Measurements from ENCODE around the gene ESYT1. TPM values are rescaled to one million over a fixed set of nuclear protein-coding genes. Genes with fewer than 3 reads are reported as not detected.
"Not testable (repeated sequence)": the region's sequence is repeated elsewhere in the genome, so short reads cannot be mapped to it uniquely, and the experiment has no call there.

Gene ESYT1
- total RNA-seq, 1 experiment from 2014 or later = 173 TPM

- DNase-seq (ENCODE audit: low read depth) = peak; percentile 61
These were observed 26.2 kb downstream of the ESYT1 start for GRCh38 chr12:56154246-56154771.

- no peak for DNase-seq (ENCODE audit: low read depth)
These were observed 26.8 kb downstream of the ESYT1 start for GRCh38 chr12:56154818-56155217.

- DNase-seq (ENCODE audit: low read depth) = no peak
These were observed 27.3 kb downstream of the ESYT1 start for GRCh38 chr12:56155256-56155845.

GRCh38 chr12:56156464-56157200, 28.6 kb downstream of the ESYT1 start:
- not testable (repeated sequence) for DNase-seq (ENCODE audit: low read depth)

GRCh38 chr12:56157201-56158028, 29.3 kb downstream of the ESYT1 start:
- peak; percentile 87 for DNase-seq (ENCODE audit: low read depth)

- peak; percentile 98 for DNase-seq (ENCODE audit: low read depth)
These were observed 30.2 kb downstream of the ESYT1 start, which contains the start of gene MYL6 for GRCh38 chr12:56158029-56158925. Gene MYL6 (plus strand): TSS chr12:56158359. CDS start chr12:56158402, 43 bp downstream.

GRCh38 chr12:56158926-56159461, 30.9 kb downstream of the ESYT1 start:
- DNase-seq (ENCODE audit: low read depth) = peak; percentile 62

- no peak for DNase-seq (ENCODE audit: low read depth)
These were observed 31.6 kb downstream of the ESYT1 start for GRCh38 chr12:56159482-56160192.

GRCh38 chr12:56160193-56160763, 32.2 kb downstream of the ESYT1 start:
- peak; percentile 58 for DNase-seq (ENCODE audit: low read depth)

- DNase-seq (ENCODE audit: low read depth) = no peak
These were observed 33.0 kb downstream of the ESYT1 start for GRCh38 chr12:56160894-56161689.

GRCh38 chr12:56161690-56162351, 33.8 kb downstream of the ESYT1 start:
- DNase-seq (ENCODE audit: low read depth) = no peak

- DNase-seq (ENCODE audit: low read depth) = no peak
These were observed 34.6 kb downstream of the ESYT1 start for GRCh38 chr12:56162468-56163290.

GRCh38 chr12:56163533-56164344, 35.7 kb downstream of the ESYT1 start:
- peak; percentile 48 for DNase-seq (ENCODE audit: low read depth)

- no peak for DNase-seq (ENCODE audit: low read depth)
These were observed 36.3 kb downstream of the ESYT1 start for GRCh38 chr12:56164345-56164729.

- peak; percentile 67 for DNase-seq (ENCODE audit: low read depth)
These were observed 37.3 kb downstream of the ESYT1 start for GRCh38 chr12:56165369-56165768.

- no peak for DNase-seq (ENCODE audit: low read depth)
These were observed 41.2 kb downstream of the ESYT1 start for GRCh38 chr12:56169229-56169759.
